ENCODE measurements around the gene RAB13.

The RAB13 gene

GRCh38 chr1:153933430-153933829, 52.7 kb downstream of the RAB13 start:
- no peak for DNase-seq (ENCODE audit: low spot score)

- DNase-seq (ENCODE audit: low spot score): no peak
Measured at GRCh38 chr1:153932156-153933131, 53.7 kb downstream of the RAB13 start.
